GM10248 (cell line): ENCODE measurements around the gene COL9A3.

Experiments
- CTCF ChIA-PET: fragments of 300-600 bp; sonication (Branson Sonifier 250); formaldehyde crosslinking; extraction: SDS; loops from one replicate; lab custom pipeline; 2021; ENCODE audit warnings: antibody characterized with exemption; lab: Yijun Ruan, JAX
- POLR2A ChIA-PET: fragments of 350-650 bp; sonication (Branson Sonifier 250); formaldehyde crosslinking; extraction: SDS; loops from one replicate; lab custom pipeline; 2020; ENCODE audit warnings: antibody characterized with exemption; lab: Yijun Ruan, JAX
- DNase-seq: peaks from one replicate; pipeline ENCODE4 v3.0.0; 2012; ENCODE audit errors: extremely low spot score
- TF ChIP-seq, protein P1 (sequence below): IDR thresholded peaks from 2 replicates; pipeline ENCODE4 v1.5.1; 2012; ENCODE audit warnings: mild to moderate bottlenecking, low read depth; ENCODE audit errors: extremely low read depth, missing control alignments, control extremely low read depth

COL9A3 gene

DNA sequence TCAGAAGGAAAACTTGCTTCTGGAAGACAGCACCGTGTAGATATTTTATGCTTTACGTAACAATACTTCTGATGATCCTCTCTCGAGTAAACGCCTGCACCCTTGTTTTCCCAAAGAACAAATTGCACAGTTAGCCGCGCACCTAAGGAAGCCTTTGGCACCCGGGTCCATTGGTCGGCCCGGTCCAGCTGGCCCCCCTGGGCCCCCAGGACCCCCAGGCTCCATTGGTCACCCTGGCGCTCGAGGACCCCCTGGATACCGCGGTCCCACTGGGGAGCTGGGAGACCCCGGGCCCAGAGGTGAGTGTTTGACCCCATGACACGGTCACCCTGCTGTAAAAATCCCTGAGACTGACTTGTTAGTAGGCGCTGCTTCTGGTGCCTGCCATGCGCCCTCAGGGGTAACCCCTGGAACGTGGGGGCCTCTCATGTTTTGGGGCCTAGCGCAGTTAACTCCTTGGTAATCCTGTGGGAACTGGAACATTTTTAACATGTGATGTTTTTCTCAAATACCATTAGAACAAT is 20.2 kb downstream of the COL9A3 start:
- ChIA-PET CTCF (interaction anchor here (2.8 kb wide), 1 partner anchor 14 kb away, joined by 8 read pairs; no protein-coding TSS in a partner anchor), POLR2A (no interaction called here)
- TF ChIP-seq, protein P1, sequence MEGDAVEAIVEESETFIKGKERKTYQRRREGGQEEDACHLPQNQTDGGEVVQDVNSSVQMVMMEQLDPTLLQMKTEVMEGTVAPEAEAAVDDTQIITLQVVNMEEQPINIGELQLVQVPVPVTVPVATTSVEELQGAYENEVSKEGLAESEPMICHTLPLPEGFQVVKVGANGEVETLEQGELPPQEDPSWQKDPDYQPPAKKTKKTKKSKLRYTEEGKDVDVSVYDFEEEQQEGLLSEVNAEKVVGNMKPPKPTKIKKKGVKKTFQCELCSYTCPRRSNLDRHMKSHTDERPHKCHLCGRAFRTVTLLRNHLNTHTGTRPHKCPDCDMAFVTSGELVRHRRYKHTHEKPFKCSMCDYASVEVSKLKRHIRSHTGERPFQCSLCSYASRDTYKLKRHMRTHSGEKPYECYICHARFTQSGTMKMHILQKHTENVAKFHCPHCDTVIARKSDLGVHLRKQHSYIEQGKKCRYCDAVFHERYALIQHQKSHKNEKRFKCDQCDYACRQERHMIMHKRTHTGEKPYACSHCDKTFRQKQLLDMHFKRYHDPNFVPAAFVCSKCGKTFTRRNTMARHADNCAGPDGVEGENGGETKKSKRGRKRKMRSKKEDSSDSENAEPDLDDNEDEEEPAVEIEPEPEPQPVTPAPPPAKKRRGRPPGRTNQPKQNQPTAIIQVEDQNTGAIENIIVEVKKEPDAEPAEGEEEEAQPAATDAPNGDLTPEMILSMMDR: no peak
- DNase-seq: no peak

DNA sequence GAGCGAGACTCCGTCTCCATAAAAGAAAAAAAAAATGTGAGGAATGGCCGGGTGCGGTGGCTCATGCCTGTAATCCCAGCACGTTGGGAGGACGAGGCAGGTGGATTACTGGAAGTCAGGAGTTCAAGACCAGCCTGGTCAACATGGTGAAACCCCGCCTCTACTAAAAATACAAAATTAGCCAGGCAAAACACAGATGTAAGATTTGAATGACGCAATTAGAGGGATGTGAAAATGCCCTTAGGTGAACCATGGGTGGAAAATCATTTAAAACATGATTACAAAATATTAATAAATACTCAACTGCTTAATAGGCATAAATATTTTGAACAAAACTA is 20.9 kb downstream of the COL9A3 start:
- no peak for DNase-seq
- TF ChIP-seq, protein P1: no peak
- POLR2A ChIA-PET: no interaction called here
- CTCF ChIA-PET: interaction anchor here (1.3 to 2.8 kb wide), 2 partner anchors 15 to 135 kb away, joined by 3 to 8 read pairs; no protein-coding TSS in a partner anchor

DNA sequence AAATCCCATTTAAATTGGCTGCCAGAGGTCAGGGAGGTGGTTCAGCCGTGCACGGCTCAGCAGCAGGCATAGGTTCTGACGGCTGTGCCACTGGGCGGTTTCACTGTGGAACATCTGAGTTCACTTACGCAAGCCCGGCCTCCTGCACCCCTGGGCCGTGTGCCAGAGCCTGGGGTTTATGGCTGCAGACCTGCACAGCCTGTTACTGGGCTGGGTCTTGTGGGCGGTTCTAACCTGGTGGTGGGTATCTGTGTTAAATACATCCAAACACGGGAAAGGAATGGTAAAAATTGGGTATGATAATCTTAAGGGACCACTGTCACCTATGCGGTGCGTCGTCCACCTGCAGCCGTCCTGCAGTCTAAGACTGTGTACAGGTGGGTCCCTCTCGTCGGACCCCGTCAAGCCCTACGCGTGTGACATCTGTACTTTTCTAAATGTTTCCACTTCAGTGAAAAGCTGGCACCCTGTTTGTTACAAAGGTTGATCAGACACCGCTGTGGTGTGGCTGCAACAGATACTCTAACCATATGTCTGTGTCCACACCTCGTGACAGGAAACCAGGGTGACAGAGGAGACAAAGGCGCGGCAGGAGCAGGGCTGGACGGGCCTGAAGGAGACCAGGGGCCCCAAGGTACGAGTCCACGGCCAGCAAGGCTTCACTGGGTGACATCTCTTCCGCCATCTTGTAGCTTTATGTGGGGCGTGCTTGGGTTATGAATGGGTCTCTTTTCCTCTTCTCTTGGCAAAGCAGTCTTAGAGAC is 21.5 kb downstream of the COL9A3 start:
- POLR2A ChIA-PET: no interaction called here
- CTCF ChIA-PET: interaction anchor here (1.2 to 2.8 kb wide), 4 partner anchors 9 to 134 kb away, joined by 3 to 8 read pairs (median 3); no protein-coding TSS in a partner anchor

DNA sequence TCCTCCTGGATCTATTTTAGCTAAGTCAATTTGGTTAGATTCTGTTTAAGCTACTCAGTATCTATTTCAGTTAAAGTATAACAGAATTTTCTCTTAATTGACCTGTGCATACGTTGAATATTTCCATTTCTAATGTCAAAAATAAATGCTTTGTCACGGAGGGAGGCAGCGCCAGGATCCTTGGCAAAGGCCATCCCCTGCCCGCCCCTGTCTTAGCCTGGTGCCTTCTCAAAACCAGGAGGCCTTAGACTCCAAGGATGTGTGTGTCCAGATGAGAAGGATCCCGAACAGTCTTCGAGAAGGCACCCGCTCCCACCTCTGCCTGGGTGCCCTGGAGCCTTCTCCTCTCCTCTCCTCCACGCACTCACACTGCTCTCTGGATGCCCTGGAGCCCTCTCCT is 22.4 kb downstream of the COL9A3 start:
- ChIA-PET CTCF (interaction anchor here (1.2 to 1.5 kb wide), 2 partner anchors 8 to 69 kb away, joined by 3 read pairs; no protein-coding TSS in a partner anchor), POLR2A (no interaction called here)
- TF ChIP-seq, protein P1: no peak
- DNase-seq: no peak

More for the DNA sequence above, 21.5 kb downstream of the COL9A3 start:
- no peak for DNase-seq
- TF ChIP-seq, protein P1: no peak

DNA sequence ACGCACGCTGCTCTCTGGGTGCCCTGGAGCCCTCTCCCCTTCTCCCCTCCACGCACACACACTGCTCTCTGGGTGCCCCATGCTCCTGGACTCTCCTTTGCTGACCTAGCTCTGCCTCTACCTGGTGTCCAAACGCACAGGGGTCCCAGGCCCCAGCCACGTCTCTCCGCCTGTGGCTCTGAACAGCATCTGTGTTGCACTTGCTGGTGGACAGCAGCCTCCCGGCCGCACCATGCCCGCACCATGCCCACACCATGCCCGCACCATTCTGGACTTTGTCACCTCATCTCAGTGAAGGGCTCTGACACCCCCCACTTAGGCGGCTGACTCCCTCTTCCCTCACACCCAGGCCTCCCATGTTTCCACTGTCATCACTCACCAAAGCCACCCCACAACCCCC is 23.0 kb downstream of the COL9A3 start:
- POLR2A ChIA-PET: no interaction called here
- no peak for DNase-seq
- CTCF ChIA-PET: no interaction called here
- TF ChIP-seq, protein P1: no peak

DNA sequence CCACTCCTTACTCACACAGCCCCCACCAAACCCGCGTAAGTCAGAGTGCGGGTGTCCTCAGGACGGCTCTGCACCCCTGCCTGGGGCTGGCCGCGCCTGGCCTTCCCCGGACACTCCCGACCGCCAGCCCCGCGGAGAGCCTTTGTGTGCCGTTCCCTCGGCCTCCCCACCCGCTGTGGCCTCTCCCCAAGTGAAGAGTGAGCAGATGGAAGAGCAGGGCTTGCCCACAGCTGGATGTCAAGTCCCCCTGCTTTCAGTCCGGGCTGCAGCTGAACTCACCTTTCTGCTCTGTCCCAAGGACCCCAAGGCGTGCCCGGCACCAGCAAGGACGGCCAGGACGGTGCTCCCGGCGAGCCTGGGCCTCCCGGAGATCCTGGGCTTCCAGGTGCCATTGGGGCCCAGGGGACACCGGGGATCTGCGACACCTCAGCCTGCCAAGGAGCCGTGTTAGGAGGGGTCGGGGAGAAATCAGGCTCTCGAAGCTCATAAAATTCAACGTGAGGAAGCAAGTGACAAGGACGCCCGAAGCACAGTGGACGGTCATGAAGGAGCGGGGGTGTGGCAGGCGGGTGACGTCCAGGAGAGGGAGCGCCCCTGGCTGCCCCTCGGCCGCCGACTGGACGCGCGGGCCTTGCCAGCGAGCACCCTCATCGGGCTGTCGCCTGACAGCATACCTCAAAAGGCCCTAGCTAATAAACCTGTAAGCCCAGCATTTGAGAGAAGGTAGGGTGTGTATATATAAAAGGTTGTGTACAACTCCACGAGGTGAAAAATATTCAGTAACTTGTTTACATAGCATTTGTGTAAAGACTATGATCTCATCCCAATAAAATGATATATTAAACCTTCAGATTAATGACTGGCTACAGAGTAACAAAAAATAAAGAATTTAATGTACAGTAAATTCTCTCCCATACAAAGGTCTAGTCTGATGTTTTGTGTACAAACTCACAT is 23.7 kb downstream of the COL9A3 start:
- no peak for DNase-seq
- CTCF ChIA-PET: no interaction called here
- POLR2A ChIA-PET: interaction anchor here (0.6 kb wide), 1 partner anchor 8 kb away, joined by 3 read pairs; no protein-coding TSS in a partner anchor

More for the DNA sequence above, 23.7 kb downstream of the COL9A3 start:
- TF ChIP-seq, protein P1: no peak
